DOHH2 (cell line): ENCODE measurements around the gene AGBL1.

Experiments
- CTCF ChIP-seq: fragments of 200-600 bp; sonication (generic); IDR thresholded peaks from one replicate; pipeline ENCODE4 v1.5.1; 2014; ENCODE audit warnings: antibody characterized with exemption, mild to moderate bottlenecking, low read depth, low read length; ENCODE audit not compliant: poor library complexity, severe bottlenecking
- EZH2phosphoT487 ChIP-seq: fragments of 200-600 bp; sonication (generic); IDR thresholded peaks from 2 replicates; pipeline ENCODE4 v1.6.1; 2017; ENCODE audit warnings: borderline replicate concordance, mild to moderate bottlenecking, antibody characterized with exemption, low read length, moderate library complexity, mixed read lengths

GRCh38 chr15:86383611-86384010 lies 303.9 kb downstream of the AGBL1 start:
- TF ChIP-seq CTCF: no peak
- no peak for TF ChIP-seq EZH2phosphoT487
